A549 (cell line): ENCODE measurements around the gene HAO1.
"Not testable (repeated sequence)": the region's sequence is repeated elsewhere in the genome, so short reads cannot be mapped to it uniquely, and the experiment has no call there.

Experiments used
- EP300 ChIP-seq, 2 experiments: fragments of >200 bp; sonication (Bioruptor Twin); formaldehyde crosslinking; IDR thresholded peaks; 2 replicates in 1 of 2; 3 replicates in 1 of 2; pipeline ENCODE4 v1.6.1; 2016 to 2017
- POLR2A ChIP-seq: IDR thresholded peaks from 2 replicates; pipeline ENCODE4 v1.6.1; 2012; ENCODE audit warnings: mild to moderate bottlenecking, low read length
- RAD21 ChIP-seq, 2 experiments: fragments of >200 bp in 1 of 2; sonication (Bioruptor Twin) in 1 of 2; formaldehyde crosslinking in 1 of 2; IDR thresholded peaks in 1 of 2; conservative IDR thresholded peaks in 1 of 2; 2 replicates in 1 of 2; 3 replicates in 1 of 2; pipeline ENCODE4 v1.6.1; 2012 to 2018; ENCODE audit warnings: inconsistent platforms in 1 of 2
- TF ChIP-seq, protein P1 (sequence below): fragments of >200 bp; sonication (Bioruptor Twin); formaldehyde crosslinking; IDR thresholded peaks from 3 replicates; pipeline ENCODE4 v1.5.1; 2016

DNA sequence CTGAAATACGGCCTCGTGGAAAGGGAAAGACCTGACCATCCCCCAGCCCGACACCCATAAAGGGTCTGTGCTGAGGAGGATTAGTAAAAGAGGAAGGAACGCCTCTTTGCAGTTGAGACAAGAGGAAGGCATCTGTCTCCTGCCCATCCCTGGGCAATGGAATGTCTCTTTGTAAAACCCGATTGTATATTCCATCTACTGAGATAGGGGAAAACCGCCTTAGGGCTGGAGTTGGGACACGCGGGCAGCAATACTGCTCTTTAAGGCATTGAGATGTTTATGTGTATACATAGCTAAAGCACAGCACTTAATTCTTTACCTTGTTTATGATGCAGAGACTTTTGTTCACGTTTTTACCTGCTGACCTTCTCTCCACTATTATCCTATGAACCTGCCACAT, 16.3 kb upstream of the HAO1 start:
- not testable (repeated sequence) for TF ChIP-seq POLR2A; RAD21 (conservative IDR thresholded peaks at IDR 0.05 in 1 of 2, IDR thresholded peaks at IDR 0.05 in 1 of 2); EP300 (IDR thresholded peaks at IDR 0.05)
- TF ChIP-seq, protein P1, sequence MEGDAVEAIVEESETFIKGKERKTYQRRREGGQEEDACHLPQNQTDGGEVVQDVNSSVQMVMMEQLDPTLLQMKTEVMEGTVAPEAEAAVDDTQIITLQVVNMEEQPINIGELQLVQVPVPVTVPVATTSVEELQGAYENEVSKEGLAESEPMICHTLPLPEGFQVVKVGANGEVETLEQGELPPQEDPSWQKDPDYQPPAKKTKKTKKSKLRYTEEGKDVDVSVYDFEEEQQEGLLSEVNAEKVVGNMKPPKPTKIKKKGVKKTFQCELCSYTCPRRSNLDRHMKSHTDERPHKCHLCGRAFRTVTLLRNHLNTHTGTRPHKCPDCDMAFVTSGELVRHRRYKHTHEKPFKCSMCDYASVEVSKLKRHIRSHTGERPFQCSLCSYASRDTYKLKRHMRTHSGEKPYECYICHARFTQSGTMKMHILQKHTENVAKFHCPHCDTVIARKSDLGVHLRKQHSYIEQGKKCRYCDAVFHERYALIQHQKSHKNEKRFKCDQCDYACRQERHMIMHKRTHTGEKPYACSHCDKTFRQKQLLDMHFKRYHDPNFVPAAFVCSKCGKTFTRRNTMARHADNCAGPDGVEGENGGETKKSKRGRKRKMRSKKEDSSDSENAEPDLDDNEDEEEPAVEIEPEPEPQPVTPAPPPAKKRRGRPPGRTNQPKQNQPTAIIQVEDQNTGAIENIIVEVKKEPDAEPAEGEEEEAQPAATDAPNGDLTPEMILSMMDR, result not testable (repeated sequence)
